ENCODE results near the gene PBX1.

PBX1 gene

DNA sequence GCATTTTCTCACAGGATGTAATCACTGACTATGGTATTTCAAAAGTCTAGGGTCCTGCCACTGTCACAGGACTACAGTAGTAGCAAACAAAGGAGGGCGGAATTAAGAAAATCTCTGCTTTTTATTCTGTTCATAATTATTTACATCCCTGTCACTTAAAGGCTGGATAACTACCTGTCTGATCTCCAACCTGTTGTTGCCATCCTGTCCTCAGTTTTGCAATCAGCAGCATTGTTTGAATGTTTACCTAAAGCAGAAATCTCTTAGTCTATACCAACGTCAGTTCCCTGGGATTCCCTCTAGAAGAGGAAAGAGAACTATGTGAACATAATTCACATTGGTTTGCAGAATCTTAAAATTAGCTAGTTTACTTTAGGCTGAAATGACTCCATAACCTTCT, 218.5 kb downstream of the PBX1 start:
- no peak for DNase-seq (ENCODE audit: low spot score)

DNA sequence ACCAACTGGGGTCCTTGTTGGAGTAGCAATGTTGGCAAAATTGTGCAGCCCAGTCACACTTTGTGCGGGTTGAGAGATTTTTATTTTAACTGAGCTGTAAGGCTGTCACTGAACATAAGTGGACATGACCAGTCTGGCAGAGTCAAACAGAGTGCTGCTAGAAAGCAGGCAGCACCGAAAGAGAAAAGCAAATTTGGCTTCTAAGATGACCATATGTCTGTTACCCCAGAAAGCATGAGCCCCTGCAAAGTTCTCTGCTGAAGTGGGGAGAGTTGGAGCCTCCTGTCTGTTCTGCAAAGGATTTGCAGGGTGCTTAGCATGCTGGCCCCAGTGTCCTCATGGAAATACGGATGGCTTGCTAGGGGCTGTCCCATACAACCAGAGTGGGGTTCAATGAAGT, 220.4 kb downstream of the PBX1 start:
- no peak for DNase-seq (ENCODE audit: low spot score)

DNA sequence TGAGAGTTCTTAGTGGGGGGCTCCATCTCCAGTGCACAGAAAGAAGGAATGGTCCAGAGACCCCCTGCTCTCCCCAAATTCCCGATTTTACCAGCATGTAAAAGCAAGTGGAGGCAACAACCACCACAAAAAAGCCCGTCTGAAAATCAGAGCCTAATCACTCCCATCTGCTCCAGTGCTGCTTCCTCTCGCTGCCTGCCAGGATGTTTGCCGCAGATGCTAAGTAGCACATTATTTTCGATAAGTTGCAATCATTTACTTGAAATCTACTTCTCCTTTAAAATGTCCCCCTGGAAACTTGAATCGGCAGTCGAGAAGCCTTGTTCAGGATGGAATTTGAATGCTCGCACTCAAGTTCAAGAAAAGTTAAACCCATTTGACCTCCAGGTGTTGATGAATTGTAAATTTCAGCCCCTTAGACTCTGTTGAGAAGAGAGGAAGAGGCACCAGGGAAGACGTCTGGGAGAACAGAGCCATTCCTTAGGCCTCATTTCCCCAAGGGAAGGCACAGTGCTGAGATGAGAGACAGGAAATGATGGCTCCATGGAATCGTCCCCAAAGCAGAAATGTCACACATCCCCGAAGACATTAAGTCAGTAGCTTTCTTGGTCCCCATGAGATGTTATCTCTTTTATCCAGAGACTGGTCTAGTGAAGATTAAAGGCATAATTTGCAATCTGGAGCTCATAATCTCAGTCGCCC, 221.3 kb downstream of the PBX1 start:
- no peak for DNase-seq (ENCODE audit: low spot score)

- no peak for DNase-seq (ENCODE audit: low spot score)
Observed at GRCh38 chr1:164780863-164781262, 221.9 kb downstream of the PBX1 start.

DNA sequence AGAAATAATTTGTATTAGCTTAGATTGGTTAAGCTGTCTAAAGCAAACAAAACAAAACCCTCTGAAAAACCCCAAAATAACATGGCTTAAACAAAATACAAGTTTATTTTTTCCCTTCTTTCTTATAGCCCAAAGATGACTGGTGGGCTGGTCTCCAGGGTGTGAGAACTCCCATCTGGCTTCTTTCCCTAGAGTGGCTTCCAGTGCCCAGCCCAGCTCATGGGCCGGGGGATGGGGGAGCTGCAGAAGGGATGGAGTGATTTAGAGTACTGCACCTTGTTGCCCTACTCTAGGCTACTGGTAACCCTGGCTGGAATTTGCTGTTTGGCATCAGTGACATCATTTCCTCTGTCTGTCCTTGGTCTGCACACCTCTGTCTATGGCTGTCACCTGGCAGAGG, 223.0 kb downstream of the PBX1 start:
- no peak for DNase-seq (ENCODE audit: low spot score)

DNA sequence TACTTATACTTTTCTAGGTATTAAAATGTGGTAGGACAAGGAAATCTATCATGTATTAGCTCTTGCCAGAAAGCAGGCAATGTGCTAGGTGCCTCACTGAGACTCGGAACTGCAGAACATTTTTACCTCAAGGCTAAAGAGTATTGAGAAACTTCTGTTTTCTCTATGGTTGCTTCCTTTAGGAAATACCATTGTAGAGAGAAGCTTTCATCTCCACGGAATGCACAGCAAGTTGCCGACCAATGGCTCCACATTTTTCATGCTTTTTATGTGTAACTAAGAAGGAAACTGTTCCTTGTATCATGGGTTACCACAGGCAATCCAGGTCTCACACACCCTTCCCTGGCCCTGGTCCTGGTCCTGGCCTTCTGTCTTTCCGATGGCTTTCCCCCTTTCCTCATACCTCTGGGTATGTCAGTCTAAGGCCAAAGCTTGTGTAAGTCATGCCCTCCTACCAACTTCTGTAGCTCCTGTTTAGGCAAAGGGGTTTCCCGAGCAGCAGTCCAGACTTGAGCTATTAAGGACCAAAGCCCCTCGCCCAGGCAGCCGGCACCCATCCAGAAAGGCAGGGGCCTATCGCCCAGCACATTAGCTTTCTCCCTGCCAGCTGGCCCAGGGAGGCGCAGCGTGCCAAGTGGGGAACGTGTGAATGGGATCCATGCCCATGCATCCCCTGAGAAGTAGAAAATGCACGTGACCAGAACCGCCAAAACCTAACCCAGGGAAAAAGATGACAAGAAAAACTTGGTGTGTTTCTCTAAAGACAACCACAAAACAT, 225.0 kb downstream of the PBX1 start:
- no peak for DNase-seq (ENCODE audit: low spot score)

DNA sequence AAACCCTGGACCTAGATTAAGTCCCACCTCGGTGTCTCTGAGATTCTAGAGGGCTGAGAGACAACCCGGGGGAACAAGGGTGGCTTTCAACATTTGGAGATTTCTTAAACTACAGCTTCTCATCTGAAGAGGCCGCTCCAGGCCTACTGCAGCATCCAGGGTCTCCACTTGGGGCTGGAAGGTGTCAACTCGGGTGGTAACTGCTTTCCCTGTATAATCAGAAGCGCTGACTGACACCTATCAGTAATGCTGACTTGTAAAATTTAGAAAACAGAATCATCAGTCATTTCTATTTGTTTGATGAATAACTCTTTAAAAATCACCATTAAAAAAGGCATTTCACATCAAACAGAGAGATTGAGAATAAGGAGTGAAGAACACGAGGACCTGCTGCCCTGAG, 226.0 kb downstream of the PBX1 start:
- no peak for DNase-seq (ENCODE audit: low spot score)

DNA sequence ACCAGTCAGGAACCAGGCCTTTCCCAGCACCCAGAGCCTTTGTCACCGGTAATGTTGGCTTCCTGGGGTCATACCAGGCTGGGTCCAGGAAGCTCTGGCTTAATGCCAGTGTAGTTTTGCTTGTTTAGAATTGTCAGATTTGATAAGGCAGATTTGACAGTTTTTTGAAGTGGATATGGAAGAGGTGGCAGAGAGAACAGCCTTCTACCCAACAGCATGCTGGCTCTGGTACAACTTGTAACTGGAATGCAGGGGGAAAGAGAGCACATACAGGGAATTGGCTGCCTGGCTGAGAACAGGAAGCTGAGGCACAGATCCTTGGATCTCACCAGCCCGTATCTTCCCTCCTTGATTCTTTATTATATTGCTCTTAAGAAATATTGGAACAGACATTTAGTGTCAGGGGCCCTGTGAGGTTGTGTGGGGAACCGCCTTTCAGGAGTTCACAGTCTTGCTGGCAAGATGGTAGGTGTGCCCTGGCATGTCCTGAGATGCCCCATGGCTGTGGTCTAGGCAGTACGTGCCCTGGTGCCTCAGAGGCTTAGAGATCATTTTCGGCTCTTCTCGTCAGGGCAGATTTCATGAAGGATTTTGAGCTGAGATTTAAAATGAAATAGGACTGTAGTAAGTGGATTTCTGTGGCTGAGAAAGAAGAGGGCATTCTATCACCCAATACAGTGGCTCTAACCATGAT, 227.0 kb downstream of the PBX1 start:
- DNase-seq (ENCODE audit: low spot score): no peak

- DNase-seq (ENCODE audit: low spot score): peak; percentile 94
Observed at GRCh38 chr1:164786980-164787833, 228.2 kb downstream of the PBX1 start.

DNA sequence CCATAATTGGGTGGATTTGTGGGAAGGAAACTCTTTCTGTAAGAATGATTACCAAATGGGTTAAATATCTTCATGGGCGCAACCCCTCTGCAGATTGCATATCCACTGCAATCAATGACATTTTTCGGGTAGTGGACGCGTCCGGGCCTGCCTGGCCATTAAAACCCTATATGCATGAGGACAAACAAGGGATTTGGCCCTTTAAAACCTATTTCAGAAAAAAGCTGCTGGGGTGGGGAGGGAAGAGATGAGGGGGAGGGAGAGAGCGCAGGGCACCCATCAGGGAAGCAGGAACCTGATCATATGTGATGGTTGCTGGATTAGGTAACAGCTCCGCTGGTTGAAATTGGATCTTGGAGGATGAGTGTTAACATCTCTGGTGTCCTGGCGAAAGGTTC, 228.8 kb downstream of the PBX1 start:
- no peak for DNase-seq (ENCODE audit: low spot score)

DNA sequence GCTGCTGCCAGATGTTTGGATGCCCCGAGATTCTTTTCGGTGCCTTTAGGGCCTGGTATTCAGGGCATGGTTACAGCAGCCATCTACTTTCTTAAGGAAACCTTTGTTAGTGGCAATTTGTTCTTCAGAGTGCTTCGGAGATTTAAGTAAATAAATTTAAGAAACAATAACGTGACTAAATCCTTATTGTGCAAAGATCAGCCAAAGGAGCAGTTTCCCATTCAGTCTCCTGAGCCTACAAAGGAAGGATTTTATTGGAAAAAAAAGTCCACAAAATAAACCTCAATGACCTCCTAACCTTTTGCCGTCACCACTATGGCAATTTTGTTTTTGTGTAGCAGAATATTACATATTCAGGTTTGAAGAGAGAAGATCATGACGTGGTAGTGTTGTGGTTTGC, 231.1 kb downstream of the PBX1 start:
- DNase-seq (ENCODE audit: low spot score): no peak

GRCh38 chr1:164792410-164793004, 233.5 kb downstream of the PBX1 start:
- DNase-seq (ENCODE audit: low spot score): no peak

GRCh38 chr1:164794356-164794755, 235.4 kb downstream of the PBX1 start:
- peak; percentile 56 for DNase-seq (ENCODE audit: low spot score)

DNA sequence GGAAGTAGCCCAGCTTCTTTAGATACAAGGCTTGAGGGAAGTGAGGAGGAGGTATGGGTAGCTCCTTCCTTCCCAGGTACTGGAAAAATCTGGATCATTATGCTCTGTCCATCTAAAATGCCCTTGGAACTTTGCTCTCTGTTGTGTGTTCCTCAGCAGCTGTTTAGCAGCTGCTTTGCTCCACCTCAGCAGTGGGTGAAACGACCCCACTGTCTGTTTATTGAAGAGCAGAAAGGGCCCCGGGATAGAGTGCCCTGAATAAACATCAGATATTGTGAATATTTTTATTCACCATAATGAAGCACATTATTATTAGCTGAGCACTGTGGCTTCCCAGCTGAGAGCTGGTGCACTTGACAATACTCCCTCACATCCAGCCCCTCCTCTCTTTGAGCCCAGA, 237.9 kb downstream of the PBX1 start:
- no peak for DNase-seq (ENCODE audit: low spot score)

DNA sequence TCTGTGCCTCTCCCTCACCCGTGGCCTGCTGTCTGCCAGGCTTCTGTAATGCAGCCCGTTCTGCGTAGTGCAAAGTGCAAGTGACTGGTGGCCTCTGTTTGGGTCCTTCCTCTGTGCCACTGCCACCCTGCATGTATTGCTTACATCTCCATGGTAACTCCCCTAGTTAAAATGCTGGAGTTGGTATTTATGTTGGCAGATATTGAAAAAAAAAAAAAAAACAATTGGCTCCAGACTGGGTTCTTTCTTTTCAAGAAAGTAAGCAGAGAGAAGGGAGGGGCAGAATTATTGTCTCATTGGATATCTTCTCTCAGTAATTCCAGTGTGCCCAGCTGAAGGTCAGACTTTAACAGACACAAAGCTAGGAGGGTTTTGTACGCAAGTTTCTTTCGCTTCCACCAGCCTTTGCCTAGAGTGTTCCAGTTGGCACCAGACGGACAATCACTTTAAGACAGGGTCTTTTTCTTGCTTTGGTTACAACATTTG, 242.3 kb downstream of the PBX1 start:
- peak; percentile 72 for DNase-seq (ENCODE audit: low spot score)

- DNase-seq (ENCODE audit: low spot score): peak; percentile 62
Observed at GRCh38 chr1:164801791-164802502, 243.0 kb downstream of the PBX1 start.

DNA sequence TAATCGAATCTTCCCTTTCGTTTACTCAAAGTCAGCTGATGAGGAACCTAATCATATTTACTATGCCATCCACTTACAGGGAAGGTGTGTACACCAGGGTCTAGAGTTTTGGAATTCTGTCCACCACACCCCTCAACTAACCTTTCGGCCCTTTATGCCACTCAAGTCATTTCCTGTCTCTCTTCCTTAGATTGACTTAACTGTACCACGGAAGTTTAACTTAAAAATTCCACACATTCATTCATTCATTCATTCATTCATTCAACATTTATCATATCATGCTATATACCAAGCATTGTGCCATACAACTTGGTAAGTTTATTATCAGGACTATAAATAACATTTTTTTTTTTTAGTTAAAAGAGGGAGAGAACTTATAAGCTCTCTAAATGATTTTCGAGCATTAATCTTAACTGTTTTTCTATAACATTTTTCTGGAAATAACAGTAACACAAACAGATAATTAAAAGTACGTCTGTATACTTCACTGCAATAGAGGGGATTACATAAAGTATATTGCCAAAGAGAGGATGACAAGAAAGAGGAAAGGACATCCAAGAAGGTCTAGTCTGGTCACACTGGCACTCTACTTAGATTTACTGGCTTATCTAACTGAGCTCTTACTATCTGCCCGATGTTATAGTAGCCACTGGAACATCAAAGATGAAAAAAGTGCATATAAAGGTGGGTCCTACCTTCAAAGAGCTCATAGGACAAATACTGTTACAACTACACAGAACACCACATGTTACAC, 243.7 kb downstream of the PBX1 start:
- no peak for DNase-seq (ENCODE audit: low spot score)

GRCh38 chr1:164803366-164803765, 244.4 kb downstream of the PBX1 start:
- no peak for DNase-seq (ENCODE audit: low spot score)

DNA sequence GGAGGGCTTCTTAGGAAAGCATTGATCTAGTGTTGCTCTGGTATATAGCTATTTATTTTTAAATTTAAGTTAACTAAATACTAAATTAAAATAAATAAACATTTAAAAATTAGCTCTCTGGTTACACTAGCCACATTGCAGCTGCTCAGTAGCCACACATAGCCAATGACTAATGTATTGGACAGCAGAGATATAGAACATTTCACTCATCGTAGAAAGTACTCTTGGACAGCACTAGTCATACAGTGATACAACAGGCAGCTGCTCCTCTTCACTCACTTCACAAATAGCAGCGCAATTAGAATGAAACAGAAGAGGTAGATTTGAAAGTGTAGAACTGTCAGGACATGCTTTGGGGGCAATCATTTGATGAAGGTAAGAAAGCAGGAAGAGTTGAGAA, 245.4 kb downstream of the PBX1 start:
- no peak for DNase-seq (ENCODE audit: low spot score)

- no peak for DNase-seq (ENCODE audit: low spot score)
Observed at GRCh38 chr1:164805399-164805798, 246.4 kb downstream of the PBX1 start.
